ENCODE results near the gene EHMT1.

Gene EHMT1

GRCh38 chr9:137697193-137697592 lies 78.4 kb downstream of the EHMT1 start:
- no peak for TF ChIP-seq CTCF (IDR thresholded peaks at IDR 0.05; ENCODE audit: low read depth, low read length)
- no peak for DNase-seq (ENCODE audit: extremely low read depth, low read depth)

- no peak for TF ChIP-seq CTCF (IDR thresholded peaks at IDR 0.05; ENCODE audit: low read depth, low read length)
- no peak for DNase-seq (ENCODE audit: extremely low read depth, low read depth)
These were observed 79.0 kb downstream of the EHMT1 start for GRCh38 chr9:137697832-137698231.

- no peak for TF ChIP-seq CTCF (IDR thresholded peaks at IDR 0.05; ENCODE audit: low read depth, low read length)
- DNase-seq (ENCODE audit: extremely low read depth, low read depth) = no peak
These were observed 82.1 kb downstream of the EHMT1 start for GRCh38 chr9:137700911-137701310.

GRCh38 chr9:137702615-137703379 lies 84.0 kb downstream of the EHMT1 start:
- no peak for DNase-seq (ENCODE audit: extremely low read depth, low read depth)
- TF ChIP-seq CTCF (IDR thresholded peaks at IDR 0.05; ENCODE audit: low read depth, low read length) = no peak

- TF ChIP-seq CTCF (IDR thresholded peaks at IDR 0.05; ENCODE audit: low read depth, low read length) = no peak
- DNase-seq (ENCODE audit: extremely low read depth, low read depth) = no peak
These were observed 85.2 kb downstream of the EHMT1 start for GRCh38 chr9:137703842-137704508.

- no peak for DNase-seq (ENCODE audit: extremely low read depth, low read depth)
- no peak for TF ChIP-seq CTCF (IDR thresholded peaks at IDR 0.05; ENCODE audit: low read depth, low read length)
These were observed 86.6 kb downstream of the EHMT1 start for GRCh38 chr9:137705443-137705863.

- no peak for TF ChIP-seq CTCF (IDR thresholded peaks at IDR 0.05; ENCODE audit: low read depth, low read length)
These were observed 87.1 kb downstream of the EHMT1 start for GRCh38 chr9:137705906-137706305.

More at GRCh38 chr9:137705906-137706305, 87.1 kb downstream of the EHMT1 start:
- no peak for DNase-seq (ENCODE audit: extremely low read depth, low read depth)
